ENCODE results near the gene RABL2A. TPM values are rescaled to one million over a fixed set of nuclear protein-coding genes. Genes with fewer than 3 reads are reported as not detected.
"Not testable (repeated sequence)": the region's sequence is repeated elsewhere in the genome, so short reads cannot be mapped to it uniquely, and the experiment has no call there.

RABL2A gene
- total and polyA plus RNA-seq, 12 donors = 3.5 to 14.9 (median 7.3) TPM

DNA sequence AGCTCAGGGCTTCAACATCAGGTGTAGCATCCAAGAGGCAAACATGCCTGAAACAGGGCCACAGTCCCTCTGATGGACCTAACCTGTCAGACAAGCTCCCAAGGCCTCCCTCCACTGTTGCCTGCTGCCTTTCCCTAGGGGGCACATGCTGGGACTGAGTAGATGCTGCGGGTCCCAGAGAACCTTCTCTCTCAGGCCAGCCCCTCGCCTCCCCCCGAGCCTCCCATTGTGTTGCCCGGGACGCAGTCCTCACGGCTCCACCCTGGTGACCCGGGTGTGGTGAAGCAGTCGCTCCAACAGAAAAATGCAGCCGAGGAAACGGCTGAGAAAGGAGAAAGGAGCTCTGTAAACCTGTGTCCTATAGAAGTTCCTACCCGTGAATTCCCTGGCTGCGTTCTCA is 8.3 kb downstream of the RABL2A start:
- H3K27me3 ChIP-seq; intact Hi-C loops (cut with DNase I); DNase-seq; H3K27ac ChIP-seq; H3K4me1 ChIP-seq; H3K9me3 ChIP-seq; H3K4me3 ChIP-seq: not testable (repeated sequence)
- WGBS, 2 donors = 87% methylated on average over 12 of the region's 12 CpGs
- ATAC-seq = peak in 1 of 8 donors; percentile 19
- peaks cover 0 to 33% (median 0%) of the 10 kb centered on the region in 9 donors for H3K36me3 ChIP-seq

DNA sequence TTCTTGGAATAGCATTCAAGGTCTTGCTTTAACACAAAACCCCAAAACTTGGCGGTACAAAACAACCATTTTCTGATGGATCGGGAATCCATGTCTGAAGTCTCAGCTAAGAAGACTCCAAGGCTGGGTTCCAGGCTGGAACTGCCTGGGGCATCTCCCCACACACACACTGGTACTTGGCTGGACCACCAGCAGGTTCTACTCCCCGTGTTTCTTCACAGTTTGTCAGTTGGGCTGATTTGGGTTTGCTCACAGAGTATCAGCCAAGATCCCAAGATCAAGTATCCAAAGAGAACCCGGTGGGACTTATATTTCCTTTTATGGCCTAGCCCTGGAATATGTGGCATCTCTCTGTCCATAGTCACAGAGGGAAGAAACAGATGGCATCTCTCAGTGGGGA is 9.2 kb downstream of the RABL2A start:
- WGBS, 2 donors = 89 to 94% methylated on average over 2 to 3 of the region's 4 CpGs
- DNase-seq; H3K9me3 ChIP-seq; intact Hi-C loops (cut with DNase I); H3K27me3 ChIP-seq; H3K27ac ChIP-seq; H3K4me3 ChIP-seq; ATAC-seq; H3K4me1 ChIP-seq: not testable (repeated sequence)
- H3K36me3 ChIP-seq = peaks cover 0 to 26% (median 0%) of the 10 kb centered on the region in 9 donors

- H3K27me3 ChIP-seq; H3K9me3 ChIP-seq; intact Hi-C loops (cut with DNase I); H3K27ac ChIP-seq; H3K4me3 ChIP-seq; H3K4me1 ChIP-seq; DNase-seq; ATAC-seq: not testable (repeated sequence)
- H3K36me3 ChIP-seq = peaks cover 0 to 15% (median 0%) of the 10 kb centered on the region in 9 donors
- WGBS, 2 donors = 83 to 90% methylated on average over 2 to 3 of the region's 3 CpGs
Observed at GRCh38 chr2:113638084-113638483, 11.0 kb downstream of the RABL2A start.

- intact Hi-C loops (cut with DNase I); H3K4me1 ChIP-seq; H3K4me3 ChIP-seq; H3K27me3 ChIP-seq; ATAC-seq; DNase-seq; H3K36me3 ChIP-seq; H3K9me3 ChIP-seq; H3K27ac ChIP-seq: not testable (repeated sequence)
- WGBS, 2 donors = 81 to 93% methylated on average over 1 to 2 of the region's 2 CpGs
Observed at GRCh38 chr2:113646217-113646616, 19.2 kb downstream of the RABL2A start.

- WGBS, 2 donors = 50 to 72% methylated on average over 7 of the region's 14 CpGs
- intact Hi-C loops (cut with DNase I); H3K27ac ChIP-seq: not testable (repeated sequence)
Observed at GRCh38 chr2:113650834-113651815, 24.1 kb downstream of the RABL2A start.

DNA sequence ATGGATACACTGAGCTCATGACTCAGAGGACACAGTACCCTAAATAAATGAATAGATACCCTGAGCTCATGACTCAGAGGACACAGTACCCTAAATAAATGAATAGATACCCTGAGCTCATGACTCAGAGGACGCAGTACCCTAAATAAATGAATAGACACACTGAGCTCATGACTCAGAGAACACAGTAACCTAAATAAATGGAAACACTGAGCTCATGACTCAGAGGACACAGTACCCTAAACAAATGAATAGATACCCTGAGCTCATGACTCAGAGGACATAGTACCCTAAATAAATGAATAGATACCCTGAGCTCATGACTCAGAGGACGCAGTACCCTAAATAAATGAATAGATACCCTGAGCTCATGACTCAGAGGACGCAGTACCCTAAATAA is 25.5 kb downstream of the RABL2A start:
- H3K27ac ChIP-seq; H3K4me3 ChIP-seq; H3K36me3 ChIP-seq; ATAC-seq; H3K4me1 ChIP-seq; H3K9me3 ChIP-seq; DNase-seq; intact Hi-C loops (cut with DNase I); H3K27me3 ChIP-seq: not testable (repeated sequence)
- 63 to 64% methylated on average over 2 of the region's 3 CpGs for WGBS, 2 donors

More at GRCh38 chr2:113650834-113651815, 24.1 kb downstream of the RABL2A start:
- not testable (repeated sequence) for H3K4me1 ChIP-seq, ATAC-seq, H3K4me3 ChIP-seq, H3K9me3 ChIP-seq, H3K27me3 ChIP-seq, H3K36me3 ChIP-seq, DNase-seq

GRCh38 chr2:113656031-113656624 is 29.1 kb downstream of the RABL2A start:
- ATAC-seq; H3K9me3 ChIP-seq; H3K4me1 ChIP-seq; H3K27me3 ChIP-seq; DNase-seq; H3K27ac ChIP-seq; H3K36me3 ChIP-seq; intact Hi-C loops (cut with DNase I): not testable (repeated sequence)
- peak overlapping the region in 1 of 10 donors; percentile 22 for H3K4me3 ChIP-seq
- WGBS, 2 donors = 77 to 81% methylated on average over 25 to 27 of the region's 27 CpGs

DNA sequence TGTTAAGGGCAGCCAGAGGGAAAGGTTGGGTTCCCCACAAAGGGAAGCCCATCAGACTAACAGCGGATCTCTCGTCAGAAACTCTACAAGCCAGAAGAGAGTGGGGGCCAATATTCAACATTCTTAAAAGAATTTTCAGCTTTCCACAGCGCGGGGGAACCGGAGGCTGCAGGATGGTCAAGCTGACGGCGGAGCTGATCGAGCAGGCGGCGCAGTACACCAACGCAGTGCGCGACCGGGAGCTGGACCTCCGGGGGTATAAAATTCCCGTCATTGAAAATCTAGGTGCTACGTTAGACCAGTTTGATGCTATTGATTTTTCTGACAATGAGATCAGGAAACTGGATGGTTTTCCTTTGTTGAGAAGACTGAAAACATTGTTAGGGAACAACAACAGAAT is 30.7 kb downstream of the RABL2A start:
- H3K27me3 ChIP-seq; ATAC-seq; H3K27ac ChIP-seq; H3K36me3 ChIP-seq; intact Hi-C loops (cut with DNase I); H3K4me1 ChIP-seq; H3K9me3 ChIP-seq; DNase-seq; H3K4me3 ChIP-seq: not testable (repeated sequence)
- WGBS, 2 donors = 93 to 95% methylated on average over 17 of the region's 17 CpGs

DNA sequence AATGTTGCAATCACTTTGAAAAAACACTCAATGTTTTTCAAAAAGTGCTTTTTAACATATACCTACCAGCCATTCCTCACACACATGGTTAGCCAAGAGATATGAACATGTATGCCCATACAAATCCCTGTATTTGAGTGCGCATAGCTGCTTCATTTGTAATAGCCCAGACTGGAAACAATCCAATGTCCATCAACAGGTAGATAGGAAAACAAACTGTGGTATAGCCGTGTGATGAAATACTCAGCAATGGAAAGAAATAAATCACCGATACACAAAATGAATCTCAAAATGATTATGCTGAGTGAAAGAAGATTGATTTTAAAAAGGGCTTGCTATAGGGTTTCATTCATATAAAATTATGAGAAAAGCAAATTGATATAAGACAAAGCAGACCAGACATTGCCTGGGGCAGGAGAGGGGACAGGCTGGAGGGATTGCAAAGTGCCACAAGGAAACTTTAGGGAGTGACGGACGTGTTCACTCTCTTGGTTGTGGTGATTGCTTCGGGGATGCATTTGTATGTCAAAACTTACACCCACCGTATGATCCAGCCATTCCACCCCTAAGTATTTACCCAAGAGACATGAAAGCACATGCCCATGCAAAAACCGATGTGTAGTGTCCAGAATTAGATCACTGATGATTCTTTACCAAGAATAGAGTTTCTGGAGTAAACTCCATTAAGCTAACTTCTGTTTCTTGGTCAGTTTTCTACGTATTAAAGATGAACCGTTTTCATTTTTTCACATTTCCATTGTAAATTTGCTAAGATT is 36.4 kb downstream of the RABL2A start:
- DNase-seq; H3K36me3 ChIP-seq; H3K4me1 ChIP-seq; intact Hi-C loops (cut with DNase I); H3K9me3 ChIP-seq; H3K27ac ChIP-seq; ATAC-seq; H3K4me3 ChIP-seq; H3K27me3 ChIP-seq: not testable (repeated sequence)
- 86 to 90% methylated on average over 10 of the region's 10 CpGs for WGBS, 2 donors

DNA sequence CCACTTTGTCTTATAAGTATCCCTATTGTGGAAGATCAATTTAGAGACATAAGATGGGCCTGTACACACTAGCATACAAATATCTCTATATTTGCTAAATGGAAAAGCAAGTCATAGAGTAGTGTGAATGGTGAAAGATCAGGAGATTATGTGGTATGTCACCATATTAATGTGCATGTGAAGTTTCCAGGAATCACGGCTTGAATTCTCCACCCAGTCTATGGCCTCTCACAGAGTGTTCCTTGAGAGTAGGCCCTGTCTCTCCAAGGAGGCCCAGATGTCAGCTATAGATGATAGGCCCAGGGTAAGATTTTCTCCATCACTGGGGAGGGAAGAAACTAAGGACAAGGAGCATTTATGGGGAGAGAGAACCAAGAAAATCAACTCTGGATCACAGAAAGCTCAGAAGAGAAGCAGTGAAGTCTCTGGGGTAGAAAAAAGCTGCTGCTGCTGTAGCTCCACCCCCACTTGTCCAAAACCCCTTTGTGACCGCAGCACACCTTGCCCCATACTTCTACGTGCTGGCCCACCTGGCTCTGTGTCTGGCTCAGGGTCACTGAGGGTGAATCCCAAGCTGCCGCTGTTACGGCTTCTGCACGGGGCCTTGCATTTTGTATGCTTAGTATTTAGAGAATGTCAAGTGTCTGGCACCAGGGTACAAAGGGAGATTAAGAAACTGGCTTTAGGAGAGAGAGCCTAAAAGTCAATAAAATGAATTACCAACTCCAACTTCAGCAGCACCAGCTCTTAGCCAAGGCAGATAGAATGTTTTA is 37.9 kb downstream of the RABL2A start:
- H3K4me1 ChIP-seq; H3K27ac ChIP-seq; H3K9me3 ChIP-seq; H3K4me3 ChIP-seq; H3K36me3 ChIP-seq; H3K27me3 ChIP-seq; intact Hi-C loops (cut with DNase I); DNase-seq: not testable (repeated sequence)
- WGBS, 2 donors = 61 to 72% methylated on average over 6 of the region's 6 CpGs
- ATAC-seq = peak in 4 of 8 donors; percentile 50 to 65 (median 56)

All from heart right ventricle (tissue), 16 donors.